HFFc6 (cell line): ENCODE measurements around the gene CHD2. TPM values are rescaled to one million over a fixed set of nuclear protein-coding genes. Genes with fewer than 3 reads are reported as not detected.
"Not testable (repeated sequence)": the region's sequence is repeated elsewhere in the genome, so short reads cannot be mapped to it uniquely, and the experiment has no call there.

ENCODE experiments used
- DNase-seq: peaks from one replicate; pipeline ENCODE4 v3.0.0-alpha.2; 2018
- H3K27ac Mint-ChIP-seq: 2 replicates; pipeline ENCODE4 v1.8.0; 2020; ENCODE audit warnings: mild to moderate bottlenecking, mixed read lengths
- H3K27me3 Mint-ChIP-seq: 2 replicates; pipeline ENCODE4 v1.8.0; 2021; ENCODE audit warnings: mild to moderate bottlenecking, moderate library complexity, mixed read lengths; ENCODE audit not compliant: insufficient read depth
- H3K36me3 Mint-ChIP-seq: 2 replicates; pipeline ENCODE4 v1.8.0; 2021; ENCODE audit warnings: low read depth, mixed read lengths
- H3K4me1 Mint-ChIP-seq: 2 replicates; pipeline ENCODE4 v1.8.0; 2020; ENCODE audit warnings: low read depth, mixed read lengths
- H3K4me3 Mint-ChIP-seq: 2 replicates; pipeline ENCODE4 v1.8.0; 2020; ENCODE audit warnings: mild to moderate bottlenecking, moderate library complexity, mixed read lengths
- H3K9me3 Mint-ChIP-seq: 2 replicates; pipeline ENCODE4 v1.8.0; 2020; ENCODE audit warnings: mild to moderate bottlenecking, mixed read lengths
- total RNA-seq, 6 experiments: library from RNA; stranded (reverse); fragmentation: NEBNext Ultra II Directional; extraction: Animal tissue kit (Norgen Biotek cat#: 25700); gene quantifications; 2 replicates in 1 of 6; 3 replicates in 5 of 6; pipeline ENCODE4 v1.2.3, GENCODE V29; 2021
- TF ChIP-seq, protein P1 (sequence below): fragments of 200-600 bp; sonication (generic); IDR thresholded peaks from 2 replicates; pipeline ENCODE4 v1.5.0; 2021; ENCODE audit warnings: antibody characterized with exemption, mild to moderate bottlenecking

Gene CHD2
- total RNA-seq, 6 experiments from 2014 or later: 47.5 to 65.3 (median 57.2) TPM

DNA sequence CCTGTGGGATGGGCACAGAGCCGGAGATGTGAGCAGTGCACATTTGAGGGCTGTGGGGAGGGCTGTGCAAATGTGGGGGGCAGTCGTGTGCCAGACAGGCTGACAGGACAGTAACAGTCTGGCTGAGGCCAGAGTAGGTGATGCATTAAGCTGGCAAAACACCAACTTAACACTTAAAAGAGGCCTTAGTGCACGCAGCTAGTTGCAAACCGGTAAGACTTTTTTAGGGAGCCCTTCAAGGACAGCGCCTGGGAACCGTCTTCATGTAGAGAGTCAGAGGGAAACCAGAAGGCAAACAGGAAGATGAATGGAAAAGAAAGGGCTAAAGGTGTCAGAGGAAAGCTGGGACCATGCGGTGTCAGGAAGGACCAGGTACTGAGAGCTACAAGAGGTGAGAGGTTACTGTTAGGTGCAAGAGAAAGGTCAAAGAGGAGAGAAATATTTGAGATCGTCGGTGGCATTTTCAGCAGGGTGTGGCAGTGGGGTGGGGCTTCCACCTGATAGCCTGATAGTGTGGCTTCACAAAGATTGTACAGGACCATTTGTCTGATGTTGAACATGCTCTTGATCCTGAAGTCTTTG lies 30.0 kb upstream of the CHD2 start:
- no peaks in the 10 kb centered on the region; the same call in 1 of the 2 replicates for H3K27me3 Mint-ChIP-seq
- H3K9me3 Mint-ChIP-seq: no peaks in the 10 kb centered on the region
- no peak overlapping the region for H3K4me3 Mint-ChIP-seq
- peak; percentile 21 for DNase-seq
- no peaks in the 10 kb centered on the region for H3K36me3 Mint-ChIP-seq
- H3K4me1 Mint-ChIP-seq: peaks cover 19% of the 10 kb centered on the region
- TF ChIP-seq, protein P1, sequence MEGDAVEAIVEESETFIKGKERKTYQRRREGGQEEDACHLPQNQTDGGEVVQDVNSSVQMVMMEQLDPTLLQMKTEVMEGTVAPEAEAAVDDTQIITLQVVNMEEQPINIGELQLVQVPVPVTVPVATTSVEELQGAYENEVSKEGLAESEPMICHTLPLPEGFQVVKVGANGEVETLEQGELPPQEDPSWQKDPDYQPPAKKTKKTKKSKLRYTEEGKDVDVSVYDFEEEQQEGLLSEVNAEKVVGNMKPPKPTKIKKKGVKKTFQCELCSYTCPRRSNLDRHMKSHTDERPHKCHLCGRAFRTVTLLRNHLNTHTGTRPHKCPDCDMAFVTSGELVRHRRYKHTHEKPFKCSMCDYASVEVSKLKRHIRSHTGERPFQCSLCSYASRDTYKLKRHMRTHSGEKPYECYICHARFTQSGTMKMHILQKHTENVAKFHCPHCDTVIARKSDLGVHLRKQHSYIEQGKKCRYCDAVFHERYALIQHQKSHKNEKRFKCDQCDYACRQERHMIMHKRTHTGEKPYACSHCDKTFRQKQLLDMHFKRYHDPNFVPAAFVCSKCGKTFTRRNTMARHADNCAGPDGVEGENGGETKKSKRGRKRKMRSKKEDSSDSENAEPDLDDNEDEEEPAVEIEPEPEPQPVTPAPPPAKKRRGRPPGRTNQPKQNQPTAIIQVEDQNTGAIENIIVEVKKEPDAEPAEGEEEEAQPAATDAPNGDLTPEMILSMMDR: no peak
- no peak overlapping the region for H3K27ac Mint-ChIP-seq

DNA sequence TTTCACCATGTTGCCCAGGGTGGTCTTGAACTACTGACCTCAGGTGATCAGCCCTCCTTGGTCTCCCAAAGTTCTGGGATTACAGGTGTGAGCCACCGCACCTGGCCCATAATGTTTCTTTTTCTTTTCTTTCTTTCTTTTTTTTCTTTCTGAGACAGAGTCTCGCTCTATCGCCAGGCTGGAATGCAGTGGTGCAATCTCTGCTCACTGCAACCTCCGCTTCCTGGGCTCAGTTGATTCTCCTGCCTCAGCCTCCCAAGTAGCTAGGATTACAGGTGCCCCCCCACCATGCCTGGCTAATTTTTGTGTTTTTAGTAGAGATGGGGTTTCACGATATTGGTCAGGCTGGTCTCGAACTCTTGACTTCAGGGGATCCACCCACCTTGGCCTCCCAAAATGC lies 27.2 kb upstream of the CHD2 start:
- H3K27me3 Mint-ChIP-seq, H3K36me3 Mint-ChIP-seq, DNase-seq, H3K4me3 Mint-ChIP-seq, H3K9me3 Mint-ChIP-seq, H3K27ac Mint-ChIP-seq: not testable (repeated sequence)
- H3K4me1 Mint-ChIP-seq: peaks cover 19% of the 10 kb centered on the region

DNA sequence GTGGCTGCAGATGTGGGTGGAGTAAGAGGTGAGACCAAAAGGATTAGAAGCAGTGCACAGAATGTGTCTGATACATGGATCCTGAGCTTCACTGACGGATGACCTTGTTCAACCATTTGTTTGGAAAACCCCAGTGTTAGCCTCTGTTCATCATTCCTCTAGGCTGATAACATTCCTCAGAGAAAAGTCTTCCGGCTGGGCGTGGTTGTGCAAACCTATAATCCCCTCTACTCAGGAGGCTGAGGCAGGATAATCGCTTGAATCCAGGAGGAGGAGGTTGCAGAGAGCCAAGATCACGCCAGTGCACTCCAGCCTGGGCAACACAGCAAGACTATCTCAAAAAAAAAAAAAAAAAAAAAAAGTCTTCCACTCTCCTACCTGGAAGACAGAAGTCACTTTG lies 23.1 kb upstream of the CHD2 start:
- TF ChIP-seq, protein P1: no peak
- no peak for DNase-seq
- H3K27me3 Mint-ChIP-seq: peaks cover 4% of the 10 kb centered on the region
- no peaks in the 10 kb centered on the region for H3K36me3 Mint-ChIP-seq
- H3K9me3 Mint-ChIP-seq: no peaks in the 10 kb centered on the region
- H3K27ac Mint-ChIP-seq: no peak overlapping the region
- H3K4me1 Mint-ChIP-seq: peaks cover 15% of the 10 kb centered on the region
- H3K4me3 Mint-ChIP-seq: no peak overlapping the region

DNA sequence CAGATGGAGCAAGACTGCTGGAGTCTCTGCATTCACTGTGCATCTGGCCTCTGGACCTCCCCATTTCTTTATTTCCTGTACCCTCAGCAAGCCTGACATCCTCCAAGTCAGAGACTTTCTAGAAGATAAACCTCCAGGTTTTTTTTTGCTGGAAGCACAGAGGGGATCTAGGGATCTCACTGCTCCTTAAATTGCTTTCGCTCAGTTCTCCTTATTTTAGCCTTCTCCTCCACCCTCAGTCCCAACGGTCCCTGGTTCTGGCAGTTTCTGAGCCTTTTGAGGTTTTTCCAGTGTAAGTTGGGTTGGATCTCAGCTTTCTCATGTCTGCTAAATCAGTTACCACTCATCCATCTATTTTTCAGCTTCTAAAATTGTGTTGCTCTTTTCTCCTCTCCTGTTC lies 22.7 kb upstream of the CHD2 start:
- TF ChIP-seq, protein P1: no peak
- Mint-ChIP-seq H3K4me1 (peaks cover 18% of the 10 kb centered on the region), H3K27me3 (peaks cover 4% of the 10 kb centered on the region), H3K4me3 (no peak overlapping the region), H3K9me3 (no peaks in the 10 kb centered on the region), H3K36me3 (no peaks in the 10 kb centered on the region), H3K27ac (no peak overlapping the region)
- no peak for DNase-seq

DNA sequence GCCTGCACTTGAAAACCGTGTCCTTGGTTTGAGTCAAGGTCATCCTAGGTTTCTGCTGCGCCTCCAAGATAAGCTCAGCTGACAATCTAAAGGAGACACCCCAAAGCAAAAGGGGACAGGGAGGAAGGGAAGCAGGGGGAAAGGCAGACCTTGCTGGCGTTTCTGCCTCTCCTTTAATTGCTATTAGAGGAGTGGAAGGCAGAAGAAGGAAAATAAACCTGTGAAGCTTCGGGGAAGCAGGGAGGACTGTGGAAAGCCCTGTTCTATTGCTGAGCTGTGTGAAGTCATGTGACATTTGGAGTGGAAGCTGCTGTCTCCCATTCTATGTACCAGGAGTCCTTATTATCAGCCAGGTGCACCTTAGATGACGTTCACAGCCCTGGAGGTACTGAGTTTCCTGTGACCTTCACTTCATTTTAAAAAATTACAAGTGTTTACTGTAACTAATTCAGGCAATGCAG lies 21.5 kb upstream of the CHD2 start:
- no peak overlapping the region for H3K4me3 Mint-ChIP-seq
- peaks cover 18% of the 10 kb centered on the region for H3K4me1 Mint-ChIP-seq
- H3K27ac Mint-ChIP-seq: no peak overlapping the region
- TF ChIP-seq, protein P1: no peak
- no peak for DNase-seq
- H3K9me3 Mint-ChIP-seq: no peaks in the 10 kb centered on the region
- peaks cover 4% of the 10 kb centered on the region for H3K27me3 Mint-ChIP-seq
- peaks cover 3% of the 10 kb centered on the region for H3K36me3 Mint-ChIP-seq

DNA sequence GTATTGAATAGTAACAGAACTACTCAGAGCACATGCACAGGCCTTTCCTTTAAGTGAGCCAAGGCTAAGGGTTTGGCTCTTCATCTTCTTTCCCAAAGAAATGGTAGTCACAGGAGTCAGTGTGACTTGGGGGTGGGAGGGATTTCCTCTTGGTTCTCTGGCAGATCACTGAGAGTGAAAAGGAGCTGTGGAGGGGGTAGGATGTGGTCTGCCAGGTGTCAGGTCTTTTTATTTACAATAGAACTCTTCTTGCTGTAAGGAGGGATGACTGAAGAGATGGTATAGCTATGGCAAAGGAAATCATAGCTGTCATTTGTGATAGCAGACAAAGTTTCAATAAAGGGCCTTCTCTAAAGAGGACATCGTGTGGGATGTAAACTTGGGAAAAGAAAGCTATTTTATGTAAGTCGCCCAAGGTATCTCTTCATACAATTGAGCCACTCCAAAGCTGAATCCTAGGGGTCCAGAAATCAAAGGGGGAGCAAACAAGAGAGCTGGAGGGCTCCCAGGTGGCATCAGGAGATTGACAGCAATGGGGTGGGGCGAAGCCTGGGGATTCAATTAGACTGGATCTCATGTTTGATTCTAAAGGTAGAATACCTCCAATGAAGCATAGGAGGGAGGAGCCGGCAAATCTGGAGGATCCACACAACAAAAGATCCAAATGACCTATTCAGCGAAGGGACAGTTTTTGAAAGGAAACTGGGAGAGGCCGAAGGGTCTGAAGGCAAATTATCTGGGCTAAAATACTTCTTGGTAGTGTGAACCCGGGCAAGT lies 20.0 kb upstream of the CHD2 start:
- TF ChIP-seq, protein P1: no peak
- no peak for DNase-seq
- Mint-ChIP-seq H3K36me3 (peaks cover 18% of the 10 kb centered on the region), H3K4me1 (peaks cover 20% of the 10 kb centered on the region), H3K27me3 (peaks cover 10% of the 10 kb centered on the region), H3K4me3 (no peak overlapping the region), H3K27ac (no peak overlapping the region), H3K9me3 (no peaks in the 10 kb centered on the region)
